HG02588 (cell line): ENCODE data around the gene ZBTB46.
"Not testable (repeated sequence)": the region's sequence is repeated elsewhere in the genome, so short reads cannot be mapped to it uniquely, and the experiment has no call there.

Experiments used
- ATAC-seq: cut with Tn5 transposase; IDR thresholded peaks from one replicate; pipeline ENCODE4 v1.9.1; 2021; ENCODE audit warnings: mild to moderate bottlenecking, moderate library complexity; ENCODE audit not compliant: unreplicated experiment

Gene ZBTB46

GRCh38 chr20:63737695-63737944 lies 93.4 kb downstream of the ZBTB46 start:
- ATAC-seq: no peak

- ATAC-seq: no peak
Observed at GRCh38 chr20:63736893-63737694, 94.0 kb downstream of the ZBTB46 start.

- no peak for ATAC-seq
Observed at GRCh38 chr20:63735859-63736718, 95.0 kb downstream of the ZBTB46 start, which contains the start of gene LIME1. Gene LIME1 (plus strand): TSS chr20:63736664. CDS start chr20:63737550, 886 bp downstream.

GRCh38 chr20:63734946-63735858 lies 95.9 kb downstream of the ZBTB46 start:
- no peak for ATAC-seq

GRCh38 chr20:63734111-63734945 lies 96.7 kb downstream of the ZBTB46 start:
- ATAC-seq: no peak

GRCh38 chr20:63733579-63734081 lies 97.4 kb downstream of the ZBTB46 start:
- ATAC-seq: no peak

- no peak for ATAC-seq
Observed at GRCh38 chr20:63733117-63733516, 97.9 kb downstream of the ZBTB46 start.

GRCh38 chr20:63732118-63733095 lies 98.7 kb downstream of the ZBTB46 start:
- ATAC-seq: no peak

- no peak for ATAC-seq
Observed at GRCh38 chr20:63731410-63731809, 99.7 kb downstream of the ZBTB46 start.

GRCh38 chr20:63730189-63730733 lies 100.8 kb downstream of the ZBTB46 start:
- ATAC-seq: not testable (repeated sequence)

GRCh38 chr20:63722967-63723622 lies 108.0 kb downstream of the ZBTB46 start:
- not testable (repeated sequence) for ATAC-seq

- ATAC-seq: no peak
Observed at GRCh38 chr20:63718996-63719395, 112.1 kb downstream of the ZBTB46 start.

- no peak for ATAC-seq
Observed at GRCh38 chr20:63714858-63715257, 116.2 kb downstream of the ZBTB46 start.

- ATAC-seq: no peak
Observed at GRCh38 chr20:63712191-63712590, 118.9 kb downstream of the ZBTB46 start.

- ATAC-seq: no peak
Observed at GRCh38 chr20:63711085-63711645, 119.9 kb downstream of the ZBTB46 start.

GRCh38 chr20:63709149-63709527 lies 121.9 kb downstream of the ZBTB46 start:
- no peak for ATAC-seq

- ATAC-seq: peak; percentile 21
Observed at GRCh38 chr20:63708301-63709148, 122.5 kb downstream of the ZBTB46 start.
